HEK293 (cell line): ENCODE measurements around the gene KLC1.

ENCODE experiments used
- CTCF ChIP-seq: fragments of 450-650 bp; formaldehyde crosslinking; IDR thresholded peaks from 2 replicates; pipeline ENCODE4 v1.5.1; 2016; ENCODE audit warnings: missing biosample characterization, missing genetic modification characterization
- GLI4 ChIP-seq: fragments of 450-650 bp; formaldehyde crosslinking; IDR thresholded peaks from 2 replicates; pipeline ENCODE4 v1.5.1; 2016; ENCODE audit warnings: missing biosample characterization, missing genetic modification characterization
- PATZ1 ChIP-seq: fragments of 450-650 bp; formaldehyde crosslinking; IDR thresholded peaks from 2 replicates; pipeline ENCODE4 v1.5.1; 2016; ENCODE audit warnings: missing biosample characterization, missing genetic modification characterization
- ZNF138 ChIP-seq: fragments of 450-650 bp; formaldehyde crosslinking; IDR thresholded peaks from 2 replicates; pipeline ENCODE4 v1.5.1; 2016; ENCODE audit warnings: missing biosample characterization, missing genetic modification characterization, borderline replicate concordance
- ZNF221 ChIP-seq: fragments of 450-650 bp; formaldehyde crosslinking; IDR thresholded peaks from 2 replicates; pipeline ENCODE4 v1.5.1; 2017; ENCODE audit warnings: missing biosample characterization, missing genetic modification characterization, borderline replicate concordance
- ZNF239 ChIP-seq: fragments of 450-650 bp; formaldehyde crosslinking; IDR thresholded peaks from 2 replicates; pipeline ENCODE4 v1.5.1; 2016; ENCODE audit warnings: missing biosample characterization, missing genetic modification characterization
- ZNF274 ChIP-seq, 2 experiments: fragments of 200-500 bp in 1 of 2; fragments of 450-650 bp in 1 of 2; sonication (Bioruptor generic) in 1 of 2; formaldehyde crosslinking in 1 of 2; IDR thresholded peaks; 2 replicates each; pipeline versions ENCODE4 v1.5.1 to v1.6.1; 2014 to 2016; ENCODE audit warnings: borderline replicate concordance in 1 of 2, inconsistent platforms in 1 of 2, low read length in 1 of 2, missing biosample characterization in 1 of 2, missing genetic modification characterization in 1 of 2
- ZNF292 ChIP-seq: fragments of 450-650 bp; formaldehyde crosslinking; IDR thresholded peaks from 2 replicates; pipeline ENCODE4 v1.5.1; 2016; ENCODE audit warnings: low read depth, missing biosample characterization, missing genetic modification characterization, borderline replicate concordance
- ZNF530 ChIP-seq: fragments of 450-650 bp; formaldehyde crosslinking; IDR thresholded peaks from 2 replicates; pipeline ENCODE4 v1.5.1; 2016; ENCODE audit warnings: low read depth, missing biosample characterization, missing genetic modification characterization
- ZNF830 ChIP-seq: fragments of 450-650 bp; IDR thresholded peaks from 2 replicates; pipeline ENCODE4 v1.5.0; 2018; ENCODE audit warnings: missing biosample characterization, missing genetic modification characterization, low read depth, mild to moderate bottlenecking, moderate library complexity
- TF ChIP-seq, protein P1 (sequence below): fragments of 450-650 bp; formaldehyde crosslinking; IDR thresholded peaks from 2 replicates; pipeline ENCODE4 v1.5.1; 2017; ENCODE audit warnings: missing biosample characterization, mild to moderate bottlenecking, missing genetic modification characterization, moderate library complexity
- TF ChIP-seq, protein P2 (sequence below): fragments of 450-650 bp; formaldehyde crosslinking; IDR thresholded peaks from 2 replicates; pipeline ENCODE4 v1.5.1; 2017; ENCODE audit warnings: missing biosample characterization, missing genetic modification characterization

DNA sequence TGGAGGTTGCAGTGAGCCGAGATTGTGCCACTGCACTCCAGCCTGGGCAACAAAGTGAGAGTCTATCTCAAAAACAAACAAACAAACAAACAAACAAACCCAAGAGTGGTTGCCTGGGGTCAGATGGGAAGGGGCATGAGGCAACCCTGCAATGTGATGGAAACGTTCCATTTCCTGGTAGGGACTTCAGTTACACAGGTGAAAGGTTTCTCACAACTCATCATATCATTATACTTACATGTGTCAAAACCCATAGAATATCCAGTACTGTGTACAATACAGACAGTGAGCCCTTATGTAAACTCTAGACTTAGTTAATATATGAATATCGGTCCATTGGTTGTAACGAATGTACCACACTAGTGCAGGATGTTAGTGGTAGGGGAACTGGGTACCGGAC, 7.2 kb upstream of the KLC1 start:
- TF ChIP-seq, protein P1, sequence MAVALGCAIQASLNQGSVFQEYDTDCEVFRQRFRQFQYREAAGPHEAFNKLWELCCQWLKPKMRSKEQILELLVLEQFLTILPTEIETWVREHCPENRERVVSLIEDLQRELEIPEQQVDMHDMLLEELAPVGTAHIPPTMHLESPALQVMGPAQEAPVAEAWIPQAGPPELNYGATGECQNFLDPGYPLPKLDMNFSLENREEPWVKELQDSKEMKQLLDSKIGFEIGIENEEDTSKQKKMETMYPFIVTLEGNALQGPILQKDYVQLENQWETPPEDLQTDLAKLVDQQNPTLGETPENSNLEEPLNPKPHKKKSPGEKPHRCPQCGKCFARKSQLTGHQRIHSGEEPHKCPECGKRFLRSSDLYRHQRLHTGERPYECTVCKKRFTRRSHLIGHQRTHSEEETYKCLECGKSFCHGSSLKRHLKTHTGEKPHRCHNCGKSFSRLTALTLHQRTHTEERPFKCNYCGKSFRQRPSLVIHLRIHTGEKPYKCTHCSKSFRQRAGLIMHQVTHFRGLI (tag by site-specific recombination) = no peak
- TF ChIP-seq PATZ1 (tag by site-specific recombination) = no peak
- no peak for TF ChIP-seq ZNF830
- TF ChIP-seq GLI4 (tag by site-specific recombination) = no peak
- TF ChIP-seq ZNF274 (IDR thresholded peaks at IDR 0.05; ENCODE audit: low read length) = no peak
- no peak for TF ChIP-seq ZNF274 (tag by site-specific recombination; IDR thresholded peaks at IDR 0.05; ENCODE audit: borderline replicate concordance)
- no peak for TF ChIP-seq CTCF (tag by site-specific recombination)
- TF ChIP-seq, protein P2, sequence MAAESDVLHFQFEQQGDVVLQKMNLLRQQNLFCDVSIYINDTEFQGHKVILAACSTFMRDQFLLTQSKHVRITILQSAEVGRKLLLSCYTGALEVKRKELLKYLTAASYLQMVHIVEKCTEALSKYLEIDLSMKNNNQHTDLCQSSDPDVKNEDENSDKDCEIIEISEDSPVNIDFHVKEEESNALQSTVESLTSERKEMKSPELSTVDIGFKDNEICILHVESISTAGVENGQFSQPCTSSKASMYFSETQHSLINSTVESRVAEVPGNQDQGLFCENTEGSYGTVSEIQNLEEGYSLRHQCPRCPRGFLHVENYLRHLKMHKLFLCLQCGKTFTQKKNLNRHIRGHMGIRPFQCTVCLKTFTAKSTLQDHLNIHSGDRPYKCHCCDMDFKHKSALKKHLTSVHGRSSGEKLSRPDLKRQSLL (tag by site-specific recombination) = no peak
- TF ChIP-seq ZNF530 = no peak
- TF ChIP-seq ZNF138 (tag by site-specific recombination) = no peak
- TF ChIP-seq ZNF292 (tag by site-specific recombination) = no peak
- no peak for TF ChIP-seq ZNF239 (tag by site-specific recombination)
- TF ChIP-seq ZNF221 (tag by site-specific recombination) = no peak
